GM19468 (cell line): ENCODE results near the gene TMEM191B.
"Not testable (repeated sequence)": the region's sequence is repeated elsewhere in the genome, so short reads cannot be mapped to it uniquely, and the experiment has no call there.

Experiments used
- ATAC-seq: cut with Tn5 transposase; IDR thresholded peaks from one replicate; pipeline ENCODE4 v1.9.1; 2021; ENCODE audit warnings: mild to moderate bottlenecking, moderate library complexity, moderate number of reproducible peaks; ENCODE audit not compliant: unreplicated experiment; ENCODE audit errors: extremely low read depth

The TMEM191B gene

DNA sequence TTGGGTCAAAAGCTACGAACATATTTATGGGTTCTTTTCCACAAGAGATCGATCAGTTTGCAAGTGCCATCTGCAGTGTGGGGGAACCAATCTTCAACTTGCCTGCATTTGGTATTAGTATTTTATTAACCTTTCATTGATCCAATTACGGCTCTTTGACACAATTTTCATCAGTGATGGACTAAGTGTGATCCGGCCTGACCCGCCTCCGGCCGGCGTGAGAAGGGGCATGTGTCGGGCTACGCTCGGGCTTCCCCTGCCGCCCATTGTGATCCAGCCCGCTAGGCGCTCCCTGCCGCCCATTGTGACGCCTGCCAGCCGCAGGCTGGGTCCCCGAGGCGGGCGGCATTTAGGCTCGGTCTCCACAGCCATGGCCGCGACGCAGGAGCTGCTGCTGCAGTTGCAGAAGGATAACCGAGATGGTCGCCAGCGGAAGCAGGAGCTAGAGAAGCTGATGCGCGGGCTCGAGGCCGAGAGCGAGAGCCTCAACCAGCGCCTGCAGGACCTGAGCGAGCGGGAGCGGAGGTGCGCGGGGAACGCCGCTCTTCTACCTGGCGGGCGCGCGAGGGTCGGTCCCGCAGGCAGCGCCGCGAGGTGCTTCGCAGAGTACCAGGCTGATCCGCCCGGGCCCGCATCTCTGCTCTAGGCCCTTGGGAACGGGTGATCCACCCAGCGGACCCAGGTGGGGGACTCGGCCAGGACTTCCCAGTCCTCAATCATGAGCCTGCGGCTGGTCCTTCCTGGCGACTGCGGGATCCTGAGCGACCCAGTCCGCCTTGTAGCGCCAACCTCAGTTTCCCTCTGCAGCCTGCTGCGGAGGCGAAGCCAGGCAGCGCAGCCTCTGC, at the start of gene TMEM191B:
Gene TMEM191B (plus strand): TSS at position 51 of the 845 bp plus-strand sequence. CDS start 179 bp downstream, at position 230.
- not testable (repeated sequence) for ATAC-seq

GRCh38 chr22:18496227-18496626, 31.4 kb upstream of the TMEM191B start:
- ATAC-seq, result not testable (repeated sequence)

DNA sequence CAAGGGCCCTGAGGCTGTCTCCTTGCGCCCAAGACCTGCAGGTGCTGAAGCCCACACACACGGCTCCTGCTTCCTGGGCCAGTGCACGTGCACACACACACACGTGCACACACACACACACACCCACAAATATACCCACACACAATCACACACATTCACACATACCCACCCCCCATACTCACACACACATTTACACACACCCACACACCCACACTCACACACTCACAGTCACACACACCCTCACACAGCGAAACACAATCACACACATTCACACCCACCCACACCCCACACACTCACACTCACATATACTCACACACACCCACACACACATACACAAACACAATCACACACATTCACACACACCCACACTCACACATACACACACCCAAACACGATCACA, 16.3 kb upstream of the TMEM191B start:
- not testable (repeated sequence) for ATAC-seq

DNA sequence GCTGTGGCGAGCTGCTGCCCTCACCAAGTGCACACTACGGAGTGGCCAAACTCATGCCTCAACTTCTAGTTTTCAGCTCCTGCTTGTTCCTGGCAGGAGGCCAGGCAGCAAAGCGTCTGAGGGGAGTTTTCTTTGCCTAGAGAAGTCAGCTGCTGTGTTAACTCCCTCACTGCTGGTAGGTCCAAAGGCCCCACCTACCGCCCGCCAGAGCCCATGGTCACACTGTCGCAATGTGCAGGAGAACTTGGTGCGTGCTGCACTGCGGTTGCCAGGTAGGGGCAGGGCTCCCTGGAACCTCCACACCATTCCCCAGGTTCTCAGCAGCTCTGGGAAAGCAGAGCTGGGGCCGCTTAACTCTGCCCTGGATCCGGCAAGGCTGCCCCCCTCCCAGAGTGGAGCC, 15.2 kb upstream of the TMEM191B start:
- ATAC-seq, result not testable (repeated sequence)

- ATAC-seq, result not testable (repeated sequence)
Observed at GRCh38 chr22:18513454-18513853, 14.1 kb upstream of the TMEM191B start.

DNA sequence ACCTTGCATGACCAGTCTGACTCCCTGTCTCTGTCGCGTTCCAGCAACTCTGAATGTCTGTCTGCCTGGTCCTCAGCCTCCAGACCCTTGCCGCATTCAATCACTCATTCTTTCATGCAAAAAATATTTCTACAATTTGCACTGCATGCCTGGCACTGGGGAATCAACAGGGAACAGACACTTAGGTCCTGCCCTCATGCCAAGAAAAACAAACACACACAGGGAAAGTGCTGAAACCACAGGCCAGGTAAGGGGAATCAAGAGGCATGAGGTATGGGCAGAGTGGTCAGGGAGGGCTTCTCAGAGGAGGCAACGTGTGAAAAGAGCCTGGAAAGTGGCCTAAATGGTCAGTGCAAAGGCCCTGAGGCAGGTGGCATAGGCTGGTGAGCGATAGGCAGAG, 9.5 kb upstream of the TMEM191B start, which contains the start of gene GGTLC3:
Gene GGTLC3 (minus strand): TSS at position 101 of the 400 bp plus-strand sequence. CDS start 264 bp downstream, outside the sequence.
- ATAC-seq, result not testable (repeated sequence)

- not testable (repeated sequence) for ATAC-seq
Observed at GRCh38 chr22:18522762-18523161, 4.8 kb upstream of the TMEM191B start.

DNA sequence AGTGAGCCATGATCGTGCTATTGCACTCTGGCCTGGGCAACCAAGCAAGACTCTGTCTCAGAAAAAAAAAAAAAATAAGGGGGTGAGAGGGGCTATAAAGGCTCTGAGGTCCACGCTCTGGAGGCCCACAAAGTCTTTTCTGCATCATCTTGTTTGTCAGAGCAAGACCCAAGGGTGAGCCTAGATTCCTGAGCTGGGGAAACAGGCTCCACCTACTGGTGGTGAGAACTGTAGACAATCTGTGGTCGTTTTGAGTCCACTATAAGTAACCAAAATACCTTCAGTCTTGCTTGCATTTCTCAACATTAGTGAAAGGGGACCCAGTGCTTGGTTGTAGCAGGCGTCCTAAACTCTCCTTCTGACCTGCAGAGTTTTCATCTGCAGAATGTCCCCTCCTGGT, 4.3 kb upstream of the TMEM191B start:
- not testable (repeated sequence) for ATAC-seq

DNA sequence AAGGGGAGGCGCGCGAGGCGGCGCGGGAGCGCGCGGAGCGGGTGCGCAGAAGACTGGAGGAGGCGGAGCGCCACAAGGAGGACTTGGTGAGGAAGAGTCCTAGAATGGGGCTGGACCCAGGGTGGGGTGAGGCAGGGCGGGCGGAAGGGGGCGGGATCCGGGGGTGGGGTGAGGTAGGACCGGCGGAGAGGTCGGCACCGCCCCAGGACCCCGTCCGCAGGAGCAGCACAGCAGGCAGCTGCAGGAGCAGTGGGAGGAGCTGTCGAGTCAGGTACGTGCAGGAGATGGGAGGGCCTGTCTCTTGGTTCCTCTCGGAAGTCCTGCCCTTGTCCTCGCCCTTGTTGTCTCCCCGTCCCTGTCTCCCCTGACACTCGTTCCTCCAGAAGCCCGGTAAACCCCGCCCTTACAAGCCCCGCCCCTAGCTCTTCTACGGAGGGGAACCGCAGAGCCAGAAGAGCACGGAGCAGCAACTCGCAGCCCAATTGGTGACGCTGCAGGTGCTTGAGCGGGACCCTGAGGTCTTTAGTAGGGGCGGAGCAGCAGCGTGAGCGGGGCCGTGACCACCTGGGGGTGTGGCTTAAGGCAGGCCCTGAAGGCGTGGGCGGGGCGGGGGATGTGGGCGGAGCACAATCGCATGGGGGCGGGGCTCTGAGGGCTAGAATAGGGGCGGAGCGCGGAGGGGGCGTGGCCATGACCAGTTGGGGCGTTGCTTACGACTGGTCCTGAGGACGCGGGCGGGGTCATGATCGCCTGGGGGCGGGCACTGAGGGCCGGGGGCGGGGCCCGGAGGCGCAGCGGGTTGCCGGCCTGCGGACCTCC, 1.2 kb downstream of the TMEM191B start:
- peak; percentile 33 for ATAC-seq

- not testable (repeated sequence) for ATAC-seq
Observed at GRCh38 chr22:18529416-18530145, 2.0 kb downstream of the TMEM191B start.

DNA sequence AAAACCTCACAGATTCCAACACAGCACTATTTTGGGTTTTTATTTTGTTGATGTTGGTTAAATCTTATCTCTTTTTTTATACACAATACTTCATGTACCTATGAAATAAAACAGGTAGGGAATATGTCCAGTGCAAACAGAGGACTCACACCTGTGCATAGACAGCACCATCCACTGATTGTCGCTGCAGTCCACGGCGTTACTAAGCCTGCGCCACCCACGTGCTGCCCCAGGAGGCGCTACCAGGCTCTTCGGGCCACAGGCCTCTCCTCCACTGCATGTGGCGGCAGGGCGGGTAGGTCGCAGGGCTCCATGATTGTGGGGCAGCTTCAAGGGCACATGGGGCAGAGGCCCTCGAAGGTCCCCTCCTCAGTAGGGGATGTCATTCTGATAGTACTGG, 6.0 kb downstream of the TMEM191B start:
- not testable (repeated sequence) for ATAC-seq

DNA sequence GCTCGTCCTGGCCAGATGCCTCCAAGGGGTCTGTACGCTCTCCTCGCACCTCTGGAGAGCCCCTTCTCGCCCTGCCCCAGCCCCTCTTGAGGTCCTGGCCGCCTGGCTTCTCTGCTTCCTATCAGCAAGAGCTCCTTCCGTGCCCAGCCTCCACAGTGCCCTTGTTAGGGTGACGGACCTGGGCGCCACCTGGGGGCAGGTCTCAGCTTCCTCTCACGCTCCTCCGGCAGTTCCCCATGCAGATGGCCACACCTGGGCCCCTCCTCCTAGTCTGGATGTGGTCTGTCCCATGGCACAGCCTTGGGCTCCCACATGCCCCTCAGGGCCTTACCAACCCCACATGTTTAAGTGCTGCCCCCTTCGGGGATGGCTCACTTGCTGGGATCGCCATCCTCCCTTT, 6.7 kb downstream of the TMEM191B start:
- ATAC-seq, result not testable (repeated sequence)

DNA sequence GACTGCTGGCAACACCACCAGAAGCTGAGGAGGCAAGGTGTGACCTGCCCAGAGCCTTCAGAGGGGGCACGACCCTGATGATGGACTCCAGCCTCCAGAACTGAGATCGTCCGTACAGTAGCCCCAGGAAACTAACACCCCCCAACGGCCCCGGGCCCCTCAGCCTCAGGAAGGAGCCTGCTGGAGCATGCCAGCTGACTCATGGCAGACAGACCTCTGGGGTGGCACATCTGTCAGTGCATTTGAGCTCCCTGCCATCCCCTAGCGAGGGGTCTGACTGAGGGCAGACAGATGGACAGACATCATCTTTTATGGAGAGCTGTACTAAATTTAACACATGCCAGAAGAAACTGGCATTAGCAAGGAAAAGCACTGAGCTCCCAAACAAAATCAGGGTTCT, 12.4 kb downstream of the TMEM191B start:
- not testable (repeated sequence) for ATAC-seq

DNA sequence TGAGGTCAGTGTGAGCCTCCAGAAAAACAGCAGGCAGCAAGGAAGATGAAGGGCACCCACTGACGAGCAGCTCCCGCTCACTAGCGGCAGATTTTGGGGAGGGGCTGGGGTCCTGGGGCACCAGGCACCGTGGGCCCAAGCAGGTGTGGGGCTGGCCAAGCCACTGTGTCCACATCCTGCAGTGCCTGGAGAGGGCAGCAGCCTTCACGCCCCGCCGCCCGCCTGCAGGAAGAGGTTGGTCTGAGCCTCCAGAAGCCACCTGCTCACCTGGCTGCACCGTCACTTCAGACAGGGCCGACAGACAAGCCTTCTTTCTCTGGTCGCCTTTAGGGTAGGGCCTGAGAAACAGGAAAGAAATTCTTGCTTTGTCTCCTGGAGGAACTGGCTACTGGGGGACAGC, 15.8 kb downstream of the TMEM191B start:
- not testable (repeated sequence) for ATAC-seq

DNA sequence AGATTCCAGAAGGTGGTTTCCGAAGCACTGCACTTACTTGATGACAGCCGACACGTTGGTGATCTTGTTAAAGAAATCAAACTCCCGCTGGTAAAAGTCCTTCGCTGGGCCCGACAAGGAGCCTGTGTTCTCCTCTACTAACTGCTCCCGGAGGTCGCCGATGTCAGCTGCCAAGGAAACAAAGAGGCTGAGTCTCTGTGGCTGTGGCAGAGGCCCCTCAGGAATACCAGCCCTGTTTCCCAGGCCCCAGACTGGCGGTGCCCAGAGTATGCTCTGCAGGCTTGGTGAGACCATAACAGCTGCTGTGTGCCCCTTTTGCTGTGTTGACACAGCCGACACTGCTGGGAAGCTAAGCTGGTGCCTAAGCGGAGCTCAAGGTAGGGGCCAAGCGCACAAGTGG, 17.0 kb downstream of the TMEM191B start:
- not testable (repeated sequence) for ATAC-seq

- ATAC-seq, result not testable (repeated sequence)
Observed at GRCh38 chr22:18549458-18550179, 22.0 kb downstream of the TMEM191B start.

- not testable (repeated sequence) for ATAC-seq
Observed at GRCh38 chr22:18551046-18551445, 23.4 kb downstream of the TMEM191B start.

GRCh38 chr22:18552839-18553597, 25.4 kb downstream of the TMEM191B start:
- ATAC-seq, result not testable (repeated sequence)
